ENCODE measurements around the gene MRTFB.
"Not testable (repeated sequence)": the region's sequence is repeated elsewhere in the genome, so short reads cannot be mapped to it uniquely, and the experiment has no call there.

MRTFB gene

DNA sequence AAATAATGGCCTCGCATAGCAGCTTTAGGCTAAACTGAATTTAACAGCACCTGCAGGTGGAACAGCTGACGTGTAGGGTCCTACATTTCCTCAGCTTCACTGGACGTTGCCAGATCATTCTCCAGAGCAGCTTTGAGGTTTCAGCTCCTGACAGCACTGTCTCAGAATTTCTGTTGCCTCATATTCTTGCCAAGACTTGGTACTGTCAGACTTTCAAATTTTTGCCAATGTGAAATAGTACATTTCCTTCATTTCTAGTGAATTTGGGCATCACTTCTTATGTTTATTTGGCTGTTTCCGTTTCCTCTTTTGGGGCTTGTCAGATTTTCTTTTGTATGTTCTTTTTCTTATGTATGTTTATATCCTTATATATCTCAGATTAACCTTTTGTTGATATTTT, 48.7 kb downstream of the MRTFB start:
- DNase-seq (ENCODE audit: extremely low read depth, low read depth): no peak
- no peak overlapping the region for H3K4me3 ChIP-seq (replicated peaks; ENCODE audit: low read depth, low read length)
- TF ChIP-seq CTCF (IDR thresholded peaks at IDR 0.05; ENCODE audit: low read depth, low read length, missing control alignments): no peak

- no peak for DNase-seq (ENCODE audit: extremely low read depth, low read depth)
- TF ChIP-seq CTCF (IDR thresholded peaks at IDR 0.05; ENCODE audit: low read depth, low read length, missing control alignments): no peak
- H3K4me3 ChIP-seq (replicated peaks; ENCODE audit: low read depth, low read length): no peak overlapping the region
Observed at GRCh38 chr16:14120335-14120734, 49.2 kb downstream of the MRTFB start.

DNA sequence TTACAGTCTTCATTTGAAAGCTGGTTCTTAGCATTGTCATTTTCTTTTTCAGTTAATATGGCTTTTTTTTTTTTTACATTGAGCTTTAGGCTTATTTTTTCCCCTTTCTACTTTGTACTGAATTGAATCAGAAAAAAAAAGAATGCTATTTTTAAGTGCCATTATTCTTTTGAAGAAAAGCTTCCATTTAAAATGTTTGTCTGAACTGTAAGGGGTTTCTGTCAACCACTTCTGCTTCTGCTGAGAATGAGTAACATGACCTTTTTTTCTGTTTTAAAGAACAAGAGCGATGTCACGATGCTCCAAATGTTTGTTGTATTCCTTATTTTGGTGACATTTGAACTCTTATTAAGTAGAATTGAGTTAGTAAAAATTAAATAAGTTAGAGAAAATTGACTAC, 50.0 kb downstream of the MRTFB start:
- no peak for TF ChIP-seq CTCF (IDR thresholded peaks at IDR 0.05; ENCODE audit: low read depth, low read length, missing control alignments)
- no peak for DNase-seq (ENCODE audit: extremely low read depth, low read depth)
- no peak overlapping the region for H3K4me3 ChIP-seq (replicated peaks; ENCODE audit: low read depth, low read length)

DNA sequence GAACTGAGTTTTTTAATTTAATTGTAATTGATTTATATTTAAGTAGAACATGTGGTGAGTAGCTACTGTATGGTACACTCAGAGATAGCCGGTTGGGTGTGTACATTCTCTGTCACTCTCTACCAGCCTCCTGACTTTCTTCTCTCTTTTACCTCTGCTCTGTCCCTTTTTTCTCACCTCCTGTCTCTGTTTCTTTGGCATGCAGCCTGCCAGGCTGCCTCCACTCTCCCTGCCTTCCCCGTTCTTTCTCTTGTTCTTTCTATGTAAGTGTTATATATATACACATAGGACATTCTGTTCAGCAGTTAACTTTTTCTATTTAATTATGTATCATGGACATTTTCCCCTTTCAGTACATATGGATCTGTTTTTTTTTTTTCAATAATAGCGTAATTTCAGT, 50.8 kb downstream of the MRTFB start:
- H3K4me3 ChIP-seq (replicated peaks; ENCODE audit: low read depth, low read length): no peak overlapping the region
- DNase-seq (ENCODE audit: extremely low read depth, low read depth): no peak

GRCh38 chr16:14122430-14122829, 51.3 kb downstream of the MRTFB start:
- DNase-seq (ENCODE audit: extremely low read depth, low read depth); H3K4me3 ChIP-seq (replicated peaks; ENCODE audit: low read depth, low read length): not testable (repeated sequence)

More for the DNA sequence above, 50.8 kb downstream of the MRTFB start:
- TF ChIP-seq CTCF (IDR thresholded peaks at IDR 0.05; ENCODE audit: low read depth, low read length, missing control alignments): no peak

DNA sequence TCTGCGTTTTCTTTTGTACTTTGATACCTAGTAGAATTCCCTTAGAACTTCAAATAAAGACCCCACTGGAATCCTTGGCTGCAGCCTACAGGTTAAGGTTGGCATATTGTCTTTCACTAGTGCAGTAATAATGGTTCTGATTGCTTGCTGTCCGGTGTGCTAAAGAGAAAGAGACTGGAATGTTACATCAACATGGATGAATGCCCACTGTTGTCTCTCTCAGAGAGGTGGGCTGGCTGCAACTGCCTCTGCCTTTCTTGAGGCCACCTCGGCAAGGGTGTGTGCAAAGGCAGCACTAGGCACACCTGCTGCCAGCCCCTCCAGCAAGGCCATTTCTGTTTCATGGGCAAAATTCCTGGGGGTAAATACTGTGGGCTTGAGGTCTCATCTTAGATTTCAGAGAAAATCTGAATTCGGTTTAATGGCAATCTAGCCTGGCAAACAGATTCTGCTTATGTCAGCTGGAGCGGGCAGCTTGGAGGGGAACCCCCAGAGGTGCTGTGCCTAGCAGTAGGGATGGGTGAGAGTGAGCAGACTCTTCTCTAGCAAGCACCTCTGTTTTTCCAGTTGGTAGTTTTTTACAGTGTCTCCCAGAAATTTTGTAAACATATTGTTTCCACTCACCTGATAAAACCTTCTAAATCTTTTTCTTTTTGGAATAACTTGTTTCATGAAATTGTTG, 54.0 kb downstream of the MRTFB start:
- no peak for TF ChIP-seq CTCF (IDR thresholded peaks at IDR 0.05; ENCODE audit: low read depth, low read length, missing control alignments)
- H3K4me3 ChIP-seq (replicated peaks; ENCODE audit: low read depth, low read length): no peak overlapping the region

DNA sequence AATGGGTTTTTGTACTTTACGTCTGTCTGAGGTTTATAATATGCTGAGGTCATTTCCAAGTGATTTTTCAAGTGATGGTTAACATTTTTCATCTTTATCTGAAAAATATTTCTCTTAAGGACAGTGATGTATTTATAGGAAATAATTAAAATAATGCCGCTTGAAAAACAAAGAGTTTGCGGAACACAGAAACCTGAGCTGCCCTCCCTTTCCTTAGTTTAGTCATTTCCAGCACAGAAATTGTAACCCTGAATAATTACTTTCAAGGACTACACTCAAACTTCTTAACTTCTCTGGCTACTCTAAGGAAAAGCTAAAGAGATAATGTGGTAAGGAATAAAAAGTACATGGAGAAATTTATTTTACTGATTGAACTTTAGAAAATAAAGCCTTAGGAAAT, 54.6 kb downstream of the MRTFB start:
- no peak for TF ChIP-seq CTCF (IDR thresholded peaks at IDR 0.05; ENCODE audit: low read depth, low read length, missing control alignments)
- no peak for DNase-seq (ENCODE audit: extremely low read depth, low read depth)
- H3K4me3 ChIP-seq (replicated peaks; ENCODE audit: low read depth, low read length): no peak overlapping the region

More for the DNA sequence above, 54.0 kb downstream of the MRTFB start:
- DNase-seq (ENCODE audit: extremely low read depth, low read depth): no peak
